Body of pancreas (tissue), 4 donors: ENCODE results near the gene KLHL4. TPM values are rescaled to one million over a fixed set of nuclear protein-coding genes. Genes with fewer than 3 reads are reported as not detected.
"Not testable (repeated sequence)": the region's sequence is repeated elsewhere in the genome, so short reads cannot be mapped to it uniquely, and the experiment has no call there.

Source experiments
- ATAC-seq: fragments of 150-250 bp; one replicate; pipeline ENCODE4 v1.9.1; 2016
- DNase-seq, 4 donors: peaks; one replicate each; pipeline ENCODE4 v3.0.0-alpha.2; 2019
- H3K27ac ChIP-seq, 4 donors: fragments of 200-600 bp; sonication (generic); 1 replicate in 3 of 4; 2 replicates in 1 of 4; pipeline versions ENCODE4 v1.5.1 to v1.6.1; 2016 to 2019; ENCODE audit warnings: mild to moderate bottlenecking in 1 of 4, mixed read lengths in 1 of 4, moderate library complexity in 1 of 4
- H3K27me3 ChIP-seq, 2 donors: fragments of 200-600 bp; sonication (generic); one replicate each; pipeline ENCODE4 v1.6.0; 2016; ENCODE audit warnings: mild to moderate bottlenecking in 1 of 2
- H3K36me3 ChIP-seq, 2 donors: fragments of 200-600 bp; sonication (generic); replicated peaks in 1 of 2; 2 replicates each; pipeline ENCODE4 v1.5.1; 2016; ENCODE audit warnings: low read depth in 2 of 2; ENCODE audit not compliant: insufficient read depth in 1 of 2
- H3K4me1 ChIP-seq: fragments of 200-600 bp; sonication (generic); one replicate; pipeline ENCODE4 v1.6.0; 2016
- H3K4me3 ChIP-seq, 2 donors: fragments of 200-600 bp; sonication (generic); 1 replicate in 1 of 2; 2 replicates in 1 of 2; pipeline ENCODE4 v1.5.1; 2016 to 2019
- H3K9me3 ChIP-seq, 3 donors: fragments of 200-600 bp; sonication (generic); 1 replicate in 2 of 3; 2 replicates in 1 of 3; pipeline ENCODE4 v1.5.1; 2016
- POLR2A ChIP-seq, 3 donors: fragments of 450-650 bp; IDR thresholded peaks; one replicate each; pipeline ENCODE4 v1.6.1; 2016; ENCODE audit warnings: antibody characterized with exemption in 3 of 3, mild to moderate bottlenecking in 2 of 3
- WGBS, 2 donors: methylation state at CpG; one replicate each; pipeline ENCODE4 v1.1.5; 2017; 5-methylcytosine and 5-hydroxymethylcytosine counted together
- intact Hi-C: fragments of 100-400 bp; cut with DNase I; formaldehyde crosslinking; loops from one replicate; pipeline ENCODE4 v1.15.1; 2023
- total RNA-seq, 2 donors: library from RNA; depleted of rRNA; stranded (reverse); fragments of >200 nt; gene quantifications; one replicate each; pipeline ENCODE4 v1.1.0, GENCODE V29; 2016
- TF ChIP-seq, protein P1 (sequence below), 7 experiments: fragments of 450-650 bp in 4 of 7; fragments of 200-600 bp in 3 of 7; sonication (generic) in 3 of 7; IDR thresholded peaks; one replicate each; pipeline ENCODE4 v1.5.1; 2016 to 2019; ENCODE audit warnings: antibody characterized with exemption in 7 of 7

Gene KLHL4
- total RNA-seq, 2 donors from 2014 or later = 0.78 TPM; not detected in 1

- intact Hi-C loops = no loop called here
- ATAC-seq (no peak), DNase-seq (no peak)
- Histone ChIP-seq H3K27me3 (no peaks in the 10 kb centered on the region), H3K36me3 (no peaks in the 10 kb centered on the region), H3K9me3 (no peaks in the 10 kb centered on the region), H3K27ac (no peak overlapping the region), H3K4me1 (no peaks in the 10 kb centered on the region), H3K4me3 (no peak overlapping the region)
- TF ChIP-seq, protein P1, sequence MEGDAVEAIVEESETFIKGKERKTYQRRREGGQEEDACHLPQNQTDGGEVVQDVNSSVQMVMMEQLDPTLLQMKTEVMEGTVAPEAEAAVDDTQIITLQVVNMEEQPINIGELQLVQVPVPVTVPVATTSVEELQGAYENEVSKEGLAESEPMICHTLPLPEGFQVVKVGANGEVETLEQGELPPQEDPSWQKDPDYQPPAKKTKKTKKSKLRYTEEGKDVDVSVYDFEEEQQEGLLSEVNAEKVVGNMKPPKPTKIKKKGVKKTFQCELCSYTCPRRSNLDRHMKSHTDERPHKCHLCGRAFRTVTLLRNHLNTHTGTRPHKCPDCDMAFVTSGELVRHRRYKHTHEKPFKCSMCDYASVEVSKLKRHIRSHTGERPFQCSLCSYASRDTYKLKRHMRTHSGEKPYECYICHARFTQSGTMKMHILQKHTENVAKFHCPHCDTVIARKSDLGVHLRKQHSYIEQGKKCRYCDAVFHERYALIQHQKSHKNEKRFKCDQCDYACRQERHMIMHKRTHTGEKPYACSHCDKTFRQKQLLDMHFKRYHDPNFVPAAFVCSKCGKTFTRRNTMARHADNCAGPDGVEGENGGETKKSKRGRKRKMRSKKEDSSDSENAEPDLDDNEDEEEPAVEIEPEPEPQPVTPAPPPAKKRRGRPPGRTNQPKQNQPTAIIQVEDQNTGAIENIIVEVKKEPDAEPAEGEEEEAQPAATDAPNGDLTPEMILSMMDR (IDR thresholded peaks at IDR 0.05) = peak in 3 of 7 experiments; percentile 6 to 23 (median 16)
- TF ChIP-seq POLR2A (IDR thresholded peaks at IDR 0.05) = no peak
- 6 to 14% methylated on average over 1 of the region's 1 CpG for WGBS, 2 donors
Observed at GRCh38 chrX:87697409-87697808, 179.8 kb downstream of the KLHL4 start.

GRCh38 chrX:87702795-87703194 is 185.2 kb downstream of the KLHL4 start:
- intact Hi-C loops = no loop called here
- ATAC-seq = no peak
- no peak overlapping the region for H3K4me3 ChIP-seq
- H3K36me3 ChIP-seq = no peaks in the 10 kb centered on the region
- H3K27ac ChIP-seq = no peak overlapping the region
- WGBS, 2 donors = 76 to 77% methylated on average over 3 of the region's 3 CpGs
- H3K9me3 ChIP-seq = no peaks in the 10 kb centered on the region
- H3K27me3 ChIP-seq = no peaks in the 10 kb centered on the region
- no peak for DNase-seq
- H3K4me1 ChIP-seq = no peaks in the 10 kb centered on the region
- TF ChIP-seq POLR2A (IDR thresholded peaks at IDR 0.05) = no peak

GRCh38 chrX:87703469-87703868 is 185.9 kb downstream of the KLHL4 start:
- H3K4me1 ChIP-seq, H3K4me3 ChIP-seq, H3K36me3 ChIP-seq, DNase-seq, H3K9me3 ChIP-seq, intact Hi-C loops, H3K27me3 ChIP-seq, H3K27ac ChIP-seq, ATAC-seq: not testable (repeated sequence)
- 100% methylated on average over 1 of the region's 5 CpGs; no CpG with 5 or more reads in 1 of the 2 donors for WGBS, 2 donors

- WGBS, 2 donors = 75 to 80% methylated on average over 1 to 2 of the region's 2 CpGs
- no peaks in the 10 kb centered on the region for H3K4me1 ChIP-seq
Observed at GRCh38 chrX:87706134-87706533, 188.5 kb downstream of the KLHL4 start.

DNA sequence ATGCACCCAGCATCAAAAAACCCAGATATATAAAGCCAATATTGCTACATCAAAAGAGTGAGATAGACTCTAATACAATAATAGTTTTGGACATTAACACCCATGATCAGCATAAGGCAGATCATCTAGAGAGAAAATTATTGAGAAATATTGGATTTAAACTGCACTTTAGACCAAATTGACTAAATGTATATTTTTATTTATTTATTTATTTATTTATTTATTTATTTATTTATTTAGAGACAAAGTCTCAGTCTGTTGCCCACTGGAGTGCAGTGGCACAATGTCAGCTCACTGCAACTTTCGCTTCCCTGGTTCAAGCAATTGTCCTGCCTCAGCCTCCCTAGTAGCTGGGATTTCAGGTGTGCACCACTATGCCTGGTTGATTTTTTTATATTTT is 193.0 kb downstream of the KLHL4 start:
- Histone ChIP-seq H3K36me3 (no peaks in the 10 kb centered on the region), H3K9me3 (no peaks in the 10 kb centered on the region), H3K27me3 (no peaks in the 10 kb centered on the region), H3K4me3 (no peak overlapping the region), H3K4me1 (no peaks in the 10 kb centered on the region), H3K27ac (no peak overlapping the region)
- TF ChIP-seq POLR2A (IDR thresholded peaks at IDR 0.05) = no peak
- TF ChIP-seq, protein P1 (IDR thresholded peaks at IDR 0.05) = no peak
- 80 to 100% methylated on average over 1 of the region's 1 CpG for WGBS, 2 donors
- ATAC-seq (no peak), DNase-seq (no peak)
- intact Hi-C loops = no loop called here

More at GRCh38 chrX:87706134-87706533, 188.5 kb downstream of the KLHL4 start:
- ATAC-seq = no peak
- no peak overlapping the region for H3K27ac ChIP-seq
- no peak for DNase-seq
- intact Hi-C loops = no loop called here
- no peaks in the 10 kb centered on the region for H3K36me3 ChIP-seq
- TF ChIP-seq, protein P1 (IDR thresholded peaks at IDR 0.05) = no peak
- TF ChIP-seq POLR2A (IDR thresholded peaks at IDR 0.05) = no peak
- no peak overlapping the region for H3K4me3 ChIP-seq
- H3K27me3 ChIP-seq = no peaks in the 10 kb centered on the region
- H3K9me3 ChIP-seq = no peaks in the 10 kb centered on the region
